ENCODE results near the gene PNRC1. TPM values are rescaled to one million over a fixed set of nuclear protein-coding genes. Genes with fewer than 3 reads are reported as not detected.

Gene PNRC1
- total and polyA plus RNA-seq, 2 of the 4 experiments (the other 2 are of a cell fraction), result 6.5 to 8.1 TPM

GRCh38 chr6:89058627-89059026 lies 21.9 kb upstream of the PNRC1 start:
- H4K91ac ChIP-seq (ENCODE audit: insufficient read depth, low read depth, low read length), result no peak overlapping the region
- H3K18ac ChIP-seq (ENCODE audit: low read depth, low read length), result no peak overlapping the region
- in situ Hi-C loops (cut with MboI; ENCODE audit: low sequenced_read_pairs) (no loop called here), dilution Hi-C loops (cut with HindIII; ENCODE audit: low sequenced_read_pairs, unreplicated experiment) (no loop called here), intact Hi-C loops (cut with micrococcal nuclease) (no loop called here)
- 28% methylated on average over 2 of the region's 5 CpGs; no CpG with 5 or more reads in 1 of the 2 experiments for WGBS, 2 experiments (ENCODE audit: extremely low coverage in 2 of 2, insufficient read length in 1 of 2)
- no peak overlapping the region for H3K4ac ChIP-seq (ENCODE audit: low read depth, low read length)
- H3K79me1 ChIP-seq (ENCODE audit: low read depth in 1 of 2, low read length in 2 of 2), result no peaks in the 10 kb centered on the region
- no peak overlapping the region for H2BK120ac ChIP-seq (ENCODE audit: low read depth, low read length)
- H3K9me3 ChIP-seq (ENCODE audit: control insufficient read depth, insufficient read depth, low read length), result no peaks in the 10 kb centered on the region
- no peaks in the 10 kb centered on the region for H3K27me3 ChIP-seq (ENCODE audit: control insufficient read depth, insufficient read depth, low read length)
- H2AK9ac ChIP-seq (replicated peaks; ENCODE audit: low read depth, low read length, poor library complexity), result no peak overlapping the region
- H3K4me1 ChIP-seq (ENCODE audit: control insufficient read depth, insufficient read depth, low read length), result no peaks in the 10 kb centered on the region
- no peak overlapping the region for H3K14ac ChIP-seq (replicated peaks; ENCODE audit: low read depth, low read length)
- ChIA-PET CTCF (no interaction called here), POLR2A (ENCODE audit: unreplicated experiment) (interaction anchor here (0.5 to 1.0 kb wide), 2 partner anchors 22 to 23 kb away, joined by 3 to 20 read pairs; partner anchors contain the start of gene PNRC1)
- H2BK15ac ChIP-seq (ENCODE audit: low read depth, low read length), result no peak overlapping the region
- H2BK5ac ChIP-seq (ENCODE audit: low read depth, low read length, poor library complexity, severe bottlenecking), result no peak overlapping the region
- no peak overlapping the region for H3K4me2 ChIP-seq (ENCODE audit: low read depth, low read length)
- H3K9me1 ChIP-seq (ENCODE audit: insufficient read depth, low read length), result no peaks in the 10 kb centered on the region
- TF ChIP-seq CHD1 (IDR thresholded peaks at IDR 0.05; ENCODE audit: low read depth, low read length) (no peak), FOS (IDR thresholded peaks at IDR 0.05; ENCODE audit: low read depth, low read length) (no peak), NFE2L2 (IDR thresholded peaks at IDR 0.05; ENCODE audit: low read depth, low read length) (no peak), ELK1 (IDR thresholded peaks at IDR 0.05; ENCODE audit: borderline replicate concordance, low read depth, low read length) (no peak), CTCF (conservative IDR thresholded peaks at IDR 0.05; ENCODE audit: low read depth, low read length) (no peak), RCOR1 (IDR thresholded peaks at IDR 0.05; ENCODE audit: insufficient replicate concordance, low read length) (no peak), CEBPB (IDR thresholded peaks at IDR 0.05; ENCODE audit: low read depth, low read length) (no peak), MAFK (IDR thresholded peaks at IDR 0.05; ENCODE audit: low read depth, low read length) (no peak), POLR2A (IDR thresholded peaks at IDR 0.05; ENCODE audit: low read depth, low read length) (no peak), MAZ (IDR thresholded peaks at IDR 0.05; ENCODE audit: borderline replicate concordance, low read depth, low read length) (no peak), SMC3 (IDR thresholded peaks at IDR 0.05; ENCODE audit: low read depth, low read length) (no peak), RAD21 (IDR thresholded peaks at IDR 0.05; ENCODE audit: low read length) (no peak), MXI1 (IDR thresholded peaks at IDR 0.05; ENCODE audit: borderline replicate concordance, low read depth, low read length) (no peak)
- TF ChIP-seq, protein P1, sequence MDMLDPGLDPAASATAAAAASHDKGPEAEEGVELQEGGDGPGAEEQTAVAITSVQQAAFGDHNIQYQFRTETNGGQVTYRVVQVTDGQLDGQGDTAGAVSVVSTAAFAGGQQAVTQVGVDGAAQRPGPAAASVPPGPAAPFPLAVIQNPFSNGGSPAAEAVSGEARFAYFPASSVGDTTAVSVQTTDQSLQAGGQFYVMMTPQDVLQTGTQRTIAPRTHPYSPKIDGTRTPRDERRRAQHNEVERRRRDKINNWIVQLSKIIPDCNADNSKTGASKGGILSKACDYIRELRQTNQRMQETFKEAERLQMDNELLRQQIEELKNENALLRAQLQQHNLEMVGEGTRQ (IDR thresholded peaks at IDR 0.05; ENCODE audit: low read depth, low read length), result no peak
- H3K56ac ChIP-seq (ENCODE audit: extremely low read depth, insufficient read depth, low read length), result no peak overlapping the region
- no peak overlapping the region for H4K5ac ChIP-seq (ENCODE audit: low read depth, low read length)
- no peak overlapping the region for H2BK20ac ChIP-seq (ENCODE audit: low read depth, low read length)
- no TSS peak for BruUV-seq (replicated peaks)
- ATAC-seq (ENCODE audit: low read depth) (peak; percentile 61), DNase-seq (no peak)
- H2AFZ ChIP-seq (replicated peaks; ENCODE audit: low read length, poor library complexity), result no peak overlapping the region
- H3K27ac ChIP-seq (ENCODE audit: insufficient read depth, low read length), result no peak overlapping the region
- H2AK5ac ChIP-seq (ENCODE audit: low read depth, low read length), result no peak overlapping the region
- no peak overlapping the region for H3K4me3 ChIP-seq (ENCODE audit: insufficient read depth, low read depth, low read length)
- no peaks in the 10 kb centered on the region for H3K36me3 ChIP-seq (ENCODE audit: control insufficient read depth, insufficient read depth, low read length)
- no peak overlapping the region for H4K8ac ChIP-seq (ENCODE audit: low read depth in 2 of 2, low read length in 2 of 2)
- no peaks in the 10 kb centered on the region for H4K20me1 ChIP-seq (ENCODE audit: insufficient read depth, low read length)
- H3K23ac ChIP-seq (ENCODE audit: low read depth, low read length), result no peak overlapping the region
- no peak overlapping the region for H3K9ac ChIP-seq (ENCODE audit: low read depth, low read length)

All from IMR-90 (cell line).